Measurements from ENCODE around the gene CIROP.

CIROP gene

DNA sequence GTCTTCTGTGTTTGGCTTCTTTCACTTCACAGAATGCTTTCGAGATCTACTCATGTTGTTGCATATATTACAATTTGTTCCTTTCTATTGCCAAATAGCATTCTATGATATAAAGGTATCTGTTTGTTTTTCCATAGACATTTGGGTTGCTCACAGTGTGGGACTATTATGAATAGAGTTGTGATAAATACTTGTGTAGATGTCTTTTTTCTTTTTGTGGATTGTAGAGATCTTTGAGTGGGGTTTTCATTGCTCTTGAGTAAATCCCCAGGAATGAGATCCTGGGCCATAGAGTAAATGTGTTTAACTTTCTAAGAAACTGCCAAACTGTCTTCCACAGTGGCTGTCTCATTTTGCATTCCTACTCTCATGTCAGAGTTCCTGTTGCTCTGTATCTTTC is 39.1 kb upstream of the CIROP start:
- Histone ChIP-seq H3K4me2 (ENCODE audit: low read depth, low read length, poor library complexity, severe bottlenecking) (no peak overlapping the region), H3K9ac (ENCODE audit: low read length) (no peak overlapping the region), H3K36me3 (ENCODE audit: low read length) (no peaks in the 10 kb centered on the region), H3F3A (ENCODE audit: insufficient read depth) (no peaks in the 10 kb centered on the region), H2AFZ (ENCODE audit: low read depth, low read length, severe bottlenecking) (no peak overlapping the region), H3K9me2 (replicated peaks; ENCODE audit: insufficient read depth, low read length) (no peaks in the 10 kb centered on the region), H3K27ac (ENCODE audit: low read depth, low read length) (no peak overlapping the region), H3K79me2 (ENCODE audit: insufficient read depth, low read length) (no peaks in the 10 kb centered on the region), H4K20me1 (ENCODE audit: low read depth, low read length) (no peaks in the 10 kb centered on the region), H3K27me3 (ENCODE audit: low read length) (no peaks in the 10 kb centered on the region), H3K9me3 (ENCODE audit: insufficient read depth, low read length) (no peaks in the 10 kb centered on the region), H3K4me3 (ENCODE audit: insufficient read depth, low read length, poor library complexity, severe bottlenecking) (no peak overlapping the region)
- TF ChIP-seq, protein P1, sequence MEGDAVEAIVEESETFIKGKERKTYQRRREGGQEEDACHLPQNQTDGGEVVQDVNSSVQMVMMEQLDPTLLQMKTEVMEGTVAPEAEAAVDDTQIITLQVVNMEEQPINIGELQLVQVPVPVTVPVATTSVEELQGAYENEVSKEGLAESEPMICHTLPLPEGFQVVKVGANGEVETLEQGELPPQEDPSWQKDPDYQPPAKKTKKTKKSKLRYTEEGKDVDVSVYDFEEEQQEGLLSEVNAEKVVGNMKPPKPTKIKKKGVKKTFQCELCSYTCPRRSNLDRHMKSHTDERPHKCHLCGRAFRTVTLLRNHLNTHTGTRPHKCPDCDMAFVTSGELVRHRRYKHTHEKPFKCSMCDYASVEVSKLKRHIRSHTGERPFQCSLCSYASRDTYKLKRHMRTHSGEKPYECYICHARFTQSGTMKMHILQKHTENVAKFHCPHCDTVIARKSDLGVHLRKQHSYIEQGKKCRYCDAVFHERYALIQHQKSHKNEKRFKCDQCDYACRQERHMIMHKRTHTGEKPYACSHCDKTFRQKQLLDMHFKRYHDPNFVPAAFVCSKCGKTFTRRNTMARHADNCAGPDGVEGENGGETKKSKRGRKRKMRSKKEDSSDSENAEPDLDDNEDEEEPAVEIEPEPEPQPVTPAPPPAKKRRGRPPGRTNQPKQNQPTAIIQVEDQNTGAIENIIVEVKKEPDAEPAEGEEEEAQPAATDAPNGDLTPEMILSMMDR (IDR thresholded peaks at IDR 0.05; ENCODE audit: insufficient read depth, low read length, poor library complexity, severe bottlenecking): no peak
- no peak for TF ChIP-seq EZH2phosphoT487 (conservative IDR thresholded peaks at IDR 0.05; ENCODE audit: low read length)

DNA sequence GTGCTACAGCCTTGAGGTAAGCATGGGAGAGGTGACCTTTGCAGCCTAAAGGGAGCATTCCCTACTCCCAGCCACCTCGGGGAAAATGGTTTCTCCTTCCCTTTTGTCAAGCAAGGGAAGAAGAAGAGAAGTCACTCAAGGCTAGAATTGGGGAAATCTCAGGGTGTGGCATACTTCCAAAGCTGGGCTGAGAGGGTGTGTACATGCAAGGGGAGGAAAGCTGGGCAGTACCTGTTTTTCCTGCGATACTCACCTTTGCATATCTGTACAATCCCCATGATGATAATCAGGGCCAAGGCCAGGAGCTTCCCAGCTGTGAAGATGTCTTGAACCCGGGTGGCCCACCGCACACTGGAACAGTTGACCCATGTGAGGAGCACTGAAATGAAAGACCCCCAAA is 38.0 kb upstream of the CIROP start:
- Histone ChIP-seq H3K27me3 (ENCODE audit: low read length) (no peaks in the 10 kb centered on the region), H3K9ac (ENCODE audit: low read length) (no peak overlapping the region), H3K79me2 (ENCODE audit: insufficient read depth, low read length) (no peaks in the 10 kb centered on the region), H3K27ac (ENCODE audit: low read depth, low read length) (no peak overlapping the region), H3F3A (ENCODE audit: insufficient read depth) (no peaks in the 10 kb centered on the region), H3K36me3 (ENCODE audit: low read length) (no peaks in the 10 kb centered on the region), H2AFZ (ENCODE audit: low read depth, low read length, severe bottlenecking) (no peak overlapping the region), H3K4me2 (ENCODE audit: low read depth, low read length, poor library complexity, severe bottlenecking) (no peak overlapping the region), H4K20me1 (ENCODE audit: low read depth, low read length) (no peaks in the 10 kb centered on the region), H3K9me2 (replicated peaks; ENCODE audit: insufficient read depth, low read length) (no peaks in the 10 kb centered on the region), H3K4me3 (ENCODE audit: insufficient read depth, low read length, poor library complexity, severe bottlenecking) (no peak overlapping the region), H3K9me3 (ENCODE audit: insufficient read depth, low read length) (no peaks in the 10 kb centered on the region)
- TF ChIP-seq, protein P1 (IDR thresholded peaks at IDR 0.05; ENCODE audit: insufficient read depth, low read length, poor library complexity, severe bottlenecking): no peak
- no peak for TF ChIP-seq EZH2phosphoT487 (conservative IDR thresholded peaks at IDR 0.05; ENCODE audit: low read length)

DNA sequence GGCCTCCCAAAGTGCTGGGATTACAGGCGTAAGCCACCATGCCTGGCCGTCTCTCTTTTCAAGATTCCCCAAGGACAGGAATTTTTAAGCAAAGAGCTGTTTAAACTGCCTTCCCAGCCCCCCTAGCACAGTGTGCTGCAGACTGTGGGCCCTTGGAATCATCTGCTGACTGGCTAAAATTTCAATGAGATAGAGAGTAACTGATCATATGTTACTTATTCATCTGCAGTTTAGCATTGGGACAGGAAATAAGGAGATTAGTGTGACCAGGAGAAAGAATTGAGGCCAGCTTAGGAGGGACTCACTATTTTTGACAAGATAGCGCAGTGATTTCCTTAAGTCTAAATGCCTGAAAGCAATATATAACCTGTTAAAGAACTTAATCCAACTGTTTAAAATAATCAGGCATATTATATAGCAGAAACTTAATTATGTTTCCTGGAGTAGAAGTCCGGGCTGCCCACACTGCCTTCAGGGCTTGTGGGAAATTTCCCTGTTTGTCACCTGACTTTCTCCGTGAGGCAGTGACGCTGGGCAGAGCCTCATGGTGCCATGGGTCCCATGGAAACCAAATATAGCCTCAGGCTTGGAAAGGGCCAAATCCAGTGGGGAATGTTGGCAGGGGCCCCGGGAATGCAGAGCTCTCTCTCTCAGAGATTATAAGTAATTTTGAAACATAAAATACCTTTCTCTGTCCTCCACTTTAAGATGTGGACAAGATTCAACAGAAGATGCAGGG is 37.1 kb upstream of the CIROP start:
- no peak overlapping the region for H3K27ac ChIP-seq (ENCODE audit: low read depth, low read length)
- no peaks in the 10 kb centered on the region for H4K20me1 ChIP-seq (ENCODE audit: low read depth, low read length)
- no peak overlapping the region for H2AFZ ChIP-seq (ENCODE audit: low read depth, low read length, severe bottlenecking)
- no peaks in the 10 kb centered on the region for H3F3A ChIP-seq (ENCODE audit: insufficient read depth)
- no peaks in the 10 kb centered on the region for H3K27me3 ChIP-seq (ENCODE audit: low read length)
- H3K4me3 ChIP-seq (ENCODE audit: insufficient read depth, low read length, poor library complexity, severe bottlenecking): no peak overlapping the region
- TF ChIP-seq, protein P1 (IDR thresholded peaks at IDR 0.05; ENCODE audit: insufficient read depth, low read length, poor library complexity, severe bottlenecking): no peak
- TF ChIP-seq EZH2phosphoT487 (conservative IDR thresholded peaks at IDR 0.05; ENCODE audit: low read length): no peak
- H3K9me2 ChIP-seq (replicated peaks; ENCODE audit: insufficient read depth, low read length): no peaks in the 10 kb centered on the region
- H3K9me3 ChIP-seq (ENCODE audit: insufficient read depth, low read length): no peaks in the 10 kb centered on the region
- H3K4me2 ChIP-seq (ENCODE audit: low read depth, low read length, poor library complexity, severe bottlenecking): no peak overlapping the region
- no peaks in the 10 kb centered on the region for H3K36me3 ChIP-seq (ENCODE audit: low read length)
- no peaks in the 10 kb centered on the region for H3K79me2 ChIP-seq (ENCODE audit: insufficient read depth, low read length)
- no peak overlapping the region for H3K9ac ChIP-seq (ENCODE audit: low read length)

Measured in SU-DHL-6 (cell line).